Activated naive CD8-positive, alpha-beta T cell treated with anti-CD3 and anti-CD28 coated beads, Interleukin-2, amount 50 U/mL, for 16 hours (primary cell): ENCODE measurements around the gene PLD4.
"Not testable (repeated sequence)": the region's sequence is repeated elsewhere in the genome, so short reads cannot be mapped to it uniquely, and the experiment has no call there.

Experiments used
- DNase-seq: peaks from one replicate; pipeline ENCODE4 v3.0.0-alpha.2; 2020; ENCODE audit warnings: low read depth, low spot score

PLD4 gene

GRCh38 chr14:104886690-104887622, 37.7 kb upstream of the PLD4 start:
- DNase-seq, result no peak

- DNase-seq, result no peak
Measured at GRCh38 chr14:104887623-104888488, 36.8 kb upstream of the PLD4 start.

GRCh38 chr14:104888489-104889374, 35.9 kb upstream of the PLD4 start:
- no peak for DNase-seq

- no peak for DNase-seq
Measured at GRCh38 chr14:104889375-104889757, 35.3 kb upstream of the PLD4 start.

GRCh38 chr14:104890292-104890691, 34.4 kb upstream of the PLD4 start:
- not testable (repeated sequence) for DNase-seq

GRCh38 chr14:104891121-104891551, 33.5 kb upstream of the PLD4 start:
- DNase-seq, result no peak

- no peak for DNase-seq
Measured at GRCh38 chr14:104891664-104892530, 32.8 kb upstream of the PLD4 start.

GRCh38 chr14:104892531-104893434, 31.9 kb upstream of the PLD4 start:
- DNase-seq, result no peak

- no peak for DNase-seq
Measured at GRCh38 chr14:104893435-104894207, 31.1 kb upstream of the PLD4 start.

- no peak for DNase-seq
Measured at GRCh38 chr14:104894331-104895206, 30.1 kb upstream of the PLD4 start.

GRCh38 chr14:104895207-104895785, 29.4 kb upstream of the PLD4 start:
- DNase-seq, result no peak

GRCh38 chr14:104895786-104896661, 28.7 kb upstream of the PLD4 start:
- DNase-seq, result no peak

- DNase-seq, result no peak
Measured at GRCh38 chr14:104897330-104898194, 27.1 kb upstream of the PLD4 start.

GRCh38 chr14:104898195-104898558, 26.5 kb upstream of the PLD4 start:
- no peak for DNase-seq

GRCh38 chr14:104898870-104899510, 25.7 kb upstream of the PLD4 start:
- no peak for DNase-seq
